Astrocyte of the cerebellum (primary cell): ENCODE results near the gene TSPAN31.
"Not testable (repeated sequence)": the region's sequence is repeated elsewhere in the genome, so short reads cannot be mapped to it uniquely, and the experiment has no call there.

Source experiments
- DNase-seq: peaks from one replicate; pipeline ENCODE4 v3.0.0-alpha.2; 2011; ENCODE audit warnings: low read depth
- H3K4me3 ChIP-seq: 2 replicates; pipeline ENCODE4 v1.5.1; 2011; ENCODE audit warnings: mild to moderate bottlenecking, low read depth, low read length, moderate library complexity
- CTCF ChIP-seq: IDR thresholded peaks from 2 replicates; pipeline ENCODE4 v1.5.1; 2012; ENCODE audit warnings: low read length, low read depth, moderate library complexity, mild to moderate bottlenecking; ENCODE audit errors: missing control alignments
- in situ Hi-C: cut with HindIII; loops from 2 replicates; pipeline ENCODE4 v1.10.0; 2017; ENCODE audit warnings: low sequenced_read_pairs

The TSPAN31 gene

GRCh38 chr12:57717846-57718640 lies 26.8 kb upstream of the TSPAN31 start:
- no peak overlapping the region for H3K4me3 ChIP-seq
- DNase-seq, result no peak
- TF ChIP-seq CTCF, result no peak
- in situ Hi-C loops, result no loop called here

- H3K4me3 ChIP-seq, result no peak overlapping the region
- DNase-seq, result no peak
- in situ Hi-C loops, result no loop called here
- no peak for TF ChIP-seq CTCF
These were observed 26.0 kb upstream of the TSPAN31 start for GRCh38 chr12:57718641-57719528.

- DNase-seq, result no peak
- TF ChIP-seq CTCF, result no peak
- in situ Hi-C loops, result no loop called here
- no peak overlapping the region for H3K4me3 ChIP-seq
These were observed 24.8 kb upstream of the TSPAN31 start for GRCh38 chr12:57719777-57720605.

GRCh38 chr12:57720606-57721595 lies 23.9 kb upstream of the TSPAN31 start:
- H3K4me3 ChIP-seq, result no peak overlapping the region
- in situ Hi-C loops, result no loop called here
- no peak for DNase-seq
- no peak for TF ChIP-seq CTCF

GRCh38 chr12:57721846-57722608 lies 22.8 kb upstream of the TSPAN31 start:
- DNase-seq, in situ Hi-C loops, H3K4me3 ChIP-seq: not testable (repeated sequence)
